GM21528 (cell line): ENCODE results near the gene RCAN2.
"Not testable (repeated sequence)": the region's sequence is repeated elsewhere in the genome, so short reads cannot be mapped to it uniquely, and the experiment has no call there.

Experiments used
- ATAC-seq: cut with Tn5 transposase; IDR thresholded peaks from one replicate; pipeline ENCODE4 v1.9.1; 2021; ENCODE audit warnings: mild to moderate bottlenecking, moderate library complexity; ENCODE audit not compliant: unreplicated experiment, low FRiP score

Gene RCAN2

DNA sequence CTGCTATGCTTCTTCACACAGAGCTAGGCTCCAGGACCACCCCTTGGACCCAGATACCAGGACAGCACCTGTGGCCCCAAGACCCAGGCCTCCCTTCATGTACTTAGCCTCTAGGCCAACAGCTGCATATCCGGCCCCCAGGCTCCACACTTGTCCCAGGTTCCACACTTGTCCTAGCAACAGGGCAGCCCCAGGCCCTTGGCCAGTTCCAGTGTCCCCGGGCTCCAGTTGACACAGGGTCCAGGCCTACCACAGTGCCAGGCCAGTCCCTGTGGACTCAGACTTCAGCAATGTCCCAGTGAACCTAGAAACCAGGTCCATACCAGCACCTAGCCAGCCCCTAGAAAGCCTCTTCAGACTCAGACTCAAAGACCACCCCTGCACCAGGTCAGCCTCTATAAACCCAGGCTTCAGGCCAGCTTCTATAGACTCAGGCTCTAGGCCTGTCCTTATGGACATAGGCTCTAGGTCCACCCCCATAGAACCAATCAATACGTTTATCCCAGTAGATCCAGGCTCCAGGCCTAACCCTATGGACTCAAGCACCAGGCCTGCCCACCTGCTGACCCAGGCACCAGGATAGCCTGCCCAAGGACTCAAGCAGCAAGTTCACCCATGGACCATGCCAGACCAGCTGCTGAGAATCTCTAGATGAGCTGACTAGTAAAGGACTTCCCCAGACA, 46.3 kb downstream of the RCAN2 start:
- ATAC-seq: no peak

DNA sequence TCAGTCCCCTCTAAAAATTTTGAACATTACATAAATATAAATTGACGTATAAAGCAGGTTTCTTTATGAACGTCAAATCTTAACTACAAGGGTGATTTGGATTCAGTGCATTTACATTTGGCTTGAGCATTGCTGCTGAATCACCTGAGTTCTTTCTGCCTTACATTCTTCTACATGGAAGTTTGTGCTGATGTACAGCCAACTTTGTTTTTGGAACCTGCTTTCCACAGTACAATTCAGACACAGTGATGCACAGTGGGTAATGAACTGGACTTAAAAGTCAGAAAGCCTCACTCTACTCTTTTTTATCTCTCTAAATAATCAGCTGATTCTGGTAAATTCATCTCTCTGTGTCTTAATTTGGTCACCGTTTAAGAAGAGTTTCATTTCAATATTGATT, 47.6 kb downstream of the RCAN2 start:
- ATAC-seq: no peak

DNA sequence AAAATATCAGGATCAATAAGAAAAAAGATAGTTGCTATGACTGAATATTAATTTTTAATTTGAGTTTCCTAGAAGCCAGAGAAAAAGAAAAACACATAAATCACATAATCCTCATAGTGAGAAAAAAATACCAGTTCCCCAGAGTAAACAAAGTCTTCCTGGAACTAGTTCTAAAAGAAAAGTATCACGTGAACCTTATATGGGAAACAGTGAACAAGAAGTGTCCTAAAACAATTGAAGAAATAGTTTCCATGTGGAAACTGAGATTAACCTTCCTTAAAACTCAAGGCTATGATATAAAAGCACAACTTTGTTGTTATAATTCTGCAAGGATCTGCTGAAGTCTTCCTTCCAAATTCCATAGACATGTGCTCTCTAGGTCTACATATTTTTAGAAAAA, 50.6 kb downstream of the RCAN2 start:
- no peak for ATAC-seq

DNA sequence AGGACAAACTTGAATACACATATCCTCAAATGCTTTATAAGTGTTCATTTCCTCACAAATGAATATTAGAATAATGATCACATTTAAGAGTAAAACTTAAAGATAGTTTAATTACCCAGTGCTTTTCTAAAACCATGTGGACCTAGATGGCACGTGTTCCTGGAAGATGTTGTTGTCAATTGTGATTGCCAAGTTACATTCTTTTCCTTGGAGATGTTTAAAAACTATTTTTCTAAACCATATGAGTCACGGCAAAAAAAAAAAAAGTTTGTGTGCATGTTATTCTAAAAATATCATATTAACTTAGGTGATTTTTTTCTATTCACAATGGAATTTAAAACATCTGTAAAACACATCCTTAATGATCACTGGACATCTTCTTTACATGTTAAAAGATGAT, 51.1 kb downstream of the RCAN2 start:
- ATAC-seq: no peak

DNA sequence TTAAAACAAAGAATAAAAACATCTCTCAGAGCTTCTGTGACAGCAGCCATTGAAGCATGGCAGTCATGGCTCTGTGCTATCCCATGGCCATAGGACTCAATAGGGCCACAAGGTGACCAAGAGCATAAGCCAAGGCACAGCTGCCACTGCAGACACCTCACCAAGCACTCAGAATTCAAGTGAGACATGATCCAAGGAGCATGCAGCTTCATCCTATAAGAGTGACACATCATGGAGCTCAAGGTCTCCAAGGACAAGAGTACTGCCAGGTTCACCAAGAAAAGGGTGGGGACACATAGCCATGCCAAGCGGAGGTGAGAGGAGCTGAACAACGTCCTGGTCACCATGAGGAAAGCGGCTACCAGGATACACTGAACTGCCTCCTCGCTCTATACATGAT, 53.0 kb downstream of the RCAN2 start:
- no peak for ATAC-seq

DNA sequence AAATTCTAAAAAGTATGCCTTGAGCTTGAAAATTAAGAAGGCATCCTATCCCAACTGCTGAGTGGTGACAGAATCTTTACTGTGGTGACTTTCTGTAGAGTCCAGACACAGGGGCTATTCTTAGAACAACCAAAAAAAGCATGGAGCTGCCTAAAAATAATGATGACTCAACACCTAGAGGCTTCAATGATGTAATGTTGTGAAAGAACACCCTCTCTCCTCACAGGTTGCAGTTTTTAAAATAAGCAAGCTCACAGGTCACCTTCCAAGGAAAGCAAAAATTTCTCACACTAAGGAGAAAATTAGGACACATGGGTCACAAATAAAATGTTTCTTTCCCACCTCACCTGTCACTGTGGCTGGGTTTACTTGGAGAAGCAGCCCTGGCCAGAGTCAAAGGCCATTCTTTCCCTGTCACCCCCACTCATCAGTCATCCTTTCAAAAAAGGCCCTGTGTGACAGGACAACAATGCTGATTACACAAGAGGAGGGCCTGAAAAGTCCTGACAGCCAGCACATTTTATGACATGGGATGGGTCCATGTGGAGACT, 53.5 kb downstream of the RCAN2 start:
- no peak for ATAC-seq

DNA sequence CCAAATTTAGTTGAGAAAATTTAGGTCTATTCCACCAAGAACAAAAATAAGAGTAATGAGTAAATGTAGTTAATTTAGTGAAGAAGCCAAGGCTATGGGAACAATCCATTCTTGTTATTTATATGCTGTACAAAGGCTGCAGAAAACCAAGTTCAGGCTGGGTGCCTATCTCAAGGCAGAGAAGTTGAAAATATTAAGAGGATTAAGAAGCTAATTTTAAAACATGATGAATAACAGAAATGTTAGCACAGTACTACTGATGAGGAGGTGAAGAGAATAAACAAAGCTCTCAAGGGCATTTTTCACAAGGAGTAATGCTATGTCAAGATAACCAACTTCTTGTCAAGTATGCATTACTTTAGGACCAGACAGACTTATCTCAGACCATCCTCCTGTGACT, 68.6 kb downstream of the RCAN2 start:
- ATAC-seq: no peak

DNA sequence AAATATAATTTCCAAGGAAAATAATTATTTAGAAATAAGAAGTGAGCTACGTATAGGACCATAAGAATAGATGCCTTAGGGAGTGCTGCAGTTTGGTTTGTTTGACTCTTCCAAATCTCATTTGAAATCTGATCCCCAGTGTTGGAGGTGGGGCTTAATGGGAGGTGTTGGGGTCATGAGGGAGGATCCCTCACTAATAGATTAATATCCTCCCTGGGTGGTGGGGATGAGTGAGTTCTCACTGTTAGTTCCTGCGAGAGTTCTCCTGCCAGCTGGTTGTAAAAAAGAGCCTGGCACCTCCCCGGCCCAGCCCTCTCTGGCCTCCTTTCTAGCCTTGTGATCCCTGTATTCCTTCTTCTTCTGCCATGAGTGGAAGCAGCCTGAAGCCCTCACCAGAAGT, 69.3 kb downstream of the RCAN2 start:
- no peak for ATAC-seq

DNA sequence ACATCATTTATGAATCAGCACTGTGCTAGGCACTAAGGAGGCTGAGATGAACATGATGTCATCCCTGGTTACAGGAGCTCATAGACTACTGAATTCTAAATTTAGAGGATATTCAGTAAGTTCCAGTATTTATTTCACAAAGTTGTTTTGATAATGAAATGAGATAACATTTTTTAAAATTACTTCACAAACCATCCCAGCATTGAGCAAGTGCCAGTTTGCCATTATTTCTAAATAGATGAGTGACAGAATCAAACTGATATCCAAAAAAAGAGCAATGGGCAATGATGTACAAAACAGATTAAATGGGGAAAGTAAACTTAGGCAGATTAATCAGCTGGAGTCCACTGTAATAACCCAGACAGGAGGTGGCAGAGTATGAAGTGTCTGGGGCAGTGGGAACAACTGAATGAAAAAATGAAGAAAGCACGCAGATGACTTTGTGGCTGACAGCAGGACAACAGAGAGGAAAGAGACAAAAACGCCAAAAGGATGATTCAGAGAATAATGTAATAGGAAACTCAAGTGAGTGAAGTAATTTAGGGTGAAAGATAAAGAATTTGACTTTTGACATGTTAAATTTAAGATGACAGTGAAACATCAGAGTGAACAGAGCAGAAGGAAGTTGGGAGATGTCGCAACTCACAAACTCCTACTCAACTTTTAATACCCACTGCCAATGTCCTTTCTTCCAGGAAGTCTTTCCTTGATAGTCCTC, 70.2 kb downstream of the RCAN2 start:
- ATAC-seq: no peak

DNA sequence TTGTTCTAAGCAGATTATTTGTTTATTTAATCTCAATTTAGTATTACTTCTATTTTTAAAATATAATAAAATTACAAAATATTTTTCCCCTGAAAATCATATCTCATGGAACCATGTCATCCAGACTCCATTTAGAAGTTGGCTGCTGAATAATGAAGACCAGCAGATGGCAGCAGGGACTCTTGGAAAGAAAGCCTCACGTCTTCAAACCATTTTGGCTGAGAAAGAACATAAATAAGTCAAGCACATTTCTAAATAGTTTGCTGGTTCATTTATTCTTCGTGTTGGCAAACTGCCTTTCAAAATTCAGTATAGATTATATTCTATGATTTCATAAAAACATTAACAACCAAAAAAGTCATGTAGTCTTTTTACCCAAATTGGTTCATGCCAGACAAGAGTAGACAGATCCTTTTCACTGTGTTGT, 71.7 kb downstream of the RCAN2 start:
- ATAC-seq: no peak

DNA sequence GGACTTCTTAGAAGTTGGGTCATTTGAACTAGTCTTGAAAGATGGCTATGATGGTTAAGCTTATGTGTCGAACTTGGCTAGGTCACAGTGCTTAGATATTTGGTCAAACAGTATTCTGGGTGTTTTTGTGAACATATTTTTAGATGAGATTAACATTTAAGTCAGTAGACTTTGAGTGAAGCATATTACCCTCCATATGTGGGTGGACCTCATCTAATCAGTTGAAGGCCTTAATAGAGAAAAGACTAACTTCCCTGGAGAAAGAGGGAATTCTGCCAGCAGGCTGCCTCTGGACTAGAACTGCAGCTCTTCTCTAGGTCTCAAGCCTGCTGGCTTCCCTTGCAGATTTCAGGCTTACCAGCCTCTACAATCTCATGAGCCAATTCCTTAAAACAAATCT, 76.9 kb downstream of the RCAN2 start:
- ATAC-seq: no peak

DNA sequence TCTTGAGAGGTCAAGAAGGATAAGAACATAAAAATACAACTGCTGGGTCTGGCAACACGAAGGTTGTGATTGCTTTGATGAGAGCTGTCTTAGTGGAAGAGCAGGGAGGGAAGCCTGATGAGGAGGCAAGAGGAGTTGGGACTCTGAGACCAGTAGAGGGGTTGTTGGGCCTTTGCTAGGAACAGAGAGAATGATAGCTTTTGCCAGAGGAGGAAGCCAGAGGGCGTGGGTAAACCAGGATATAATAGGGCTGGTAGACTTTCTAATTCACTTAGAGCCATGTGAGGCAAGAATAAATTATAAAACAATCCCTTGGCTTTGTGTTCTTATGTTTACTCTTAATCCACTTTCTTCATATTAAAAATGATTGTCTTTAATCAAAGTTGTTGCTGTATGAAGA, 78.6 kb downstream of the RCAN2 start:
- ATAC-seq: no peak

DNA sequence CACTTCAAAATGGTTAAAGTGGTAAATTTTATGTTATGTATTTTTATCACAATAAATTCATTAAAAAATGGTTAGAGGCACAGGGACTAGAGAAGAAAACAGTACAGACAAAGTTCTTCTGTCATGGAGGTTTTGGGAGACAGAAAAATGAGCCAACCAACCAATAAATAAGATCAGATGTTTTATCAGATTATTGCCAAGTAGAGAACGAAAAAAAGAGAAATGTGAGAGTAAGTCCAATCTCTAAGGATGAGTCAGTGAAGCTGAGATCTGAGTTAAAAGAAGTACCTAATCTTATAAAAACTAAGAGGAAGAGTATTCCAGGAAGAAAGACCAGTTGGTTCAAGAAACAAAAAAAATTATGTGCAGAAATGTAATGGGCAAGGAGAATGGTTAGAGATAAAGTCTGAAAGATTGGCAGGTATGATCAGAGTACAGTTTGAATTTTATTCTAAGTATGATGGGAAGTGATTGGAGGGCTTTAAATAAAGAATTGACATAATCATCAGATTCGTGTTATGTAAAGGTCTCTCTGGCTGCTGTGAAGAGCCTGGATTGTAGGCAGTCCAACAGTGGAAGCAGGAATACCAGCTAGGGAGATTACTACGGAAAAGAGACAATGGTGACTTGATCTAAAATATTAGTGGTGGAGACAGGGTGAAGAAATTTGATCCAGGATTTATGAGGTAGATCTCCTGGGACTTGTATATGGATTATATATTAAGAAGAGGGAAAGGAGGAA, 79.6 kb downstream of the RCAN2 start:
- ATAC-seq: no peak

DNA sequence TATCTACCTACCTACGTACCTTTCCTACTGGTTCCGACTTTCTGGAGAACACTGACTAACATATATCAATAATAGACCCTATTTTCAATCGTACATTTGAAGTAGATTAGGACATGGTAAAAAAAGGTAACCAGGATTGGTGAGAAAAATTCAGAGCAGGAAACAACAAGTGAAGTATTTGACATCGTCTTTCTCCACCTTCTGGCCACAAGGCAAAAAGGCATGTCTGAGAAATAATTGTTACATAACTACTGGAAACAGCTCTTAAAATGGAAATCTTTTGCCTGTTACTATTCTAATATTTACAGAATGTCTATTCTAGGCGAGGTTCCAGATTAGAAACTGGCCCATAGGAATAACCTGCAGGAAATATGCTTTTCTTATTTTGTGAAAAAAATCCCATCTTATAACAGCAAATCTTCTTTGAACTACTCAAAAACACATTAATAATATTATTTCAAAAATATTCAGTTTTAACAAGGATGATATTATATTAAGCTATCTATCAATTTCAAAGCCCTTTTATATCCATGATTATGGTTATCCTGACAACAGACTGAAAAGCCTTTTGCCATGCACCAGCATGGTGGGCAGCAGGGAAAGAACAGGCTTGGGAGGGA, 80.8 kb downstream of the RCAN2 start:
- ATAC-seq: no peak

DNA sequence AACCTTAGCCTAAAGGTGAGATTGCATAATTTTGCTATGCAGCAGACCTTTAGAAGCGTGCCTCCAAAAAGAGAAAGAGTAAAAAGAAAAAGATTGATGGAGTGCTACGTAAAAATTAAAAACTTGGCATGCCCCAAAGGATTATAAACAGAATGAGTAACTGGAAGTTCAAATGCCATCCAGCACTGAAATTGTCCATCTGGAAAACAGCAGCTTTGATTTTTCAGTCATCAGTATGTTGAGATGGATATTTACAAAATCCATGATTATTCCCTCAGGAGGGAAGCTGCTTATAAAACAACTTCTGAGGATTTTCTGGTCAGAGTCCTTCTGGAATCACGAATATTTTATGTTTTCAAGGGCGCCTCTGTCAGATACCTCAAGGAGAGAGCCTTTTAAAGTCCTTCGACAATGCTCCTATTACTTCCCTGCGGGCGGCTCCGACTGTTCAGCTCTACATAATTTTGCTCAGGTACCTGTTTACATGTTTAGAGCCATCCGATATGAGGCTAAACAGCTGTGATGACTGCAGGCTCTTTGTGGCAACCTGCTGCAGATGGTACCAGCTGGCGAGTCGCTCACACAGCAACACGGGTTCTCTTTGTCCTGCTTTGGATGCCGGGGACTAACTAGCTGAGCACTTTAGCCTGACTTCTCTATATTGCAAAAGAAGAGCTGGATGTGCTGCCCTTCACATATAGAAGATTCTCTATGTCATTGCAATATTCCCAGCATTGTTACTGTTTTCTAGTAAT, 83.3 kb downstream of the RCAN2 start:
- ATAC-seq: no peak

DNA sequence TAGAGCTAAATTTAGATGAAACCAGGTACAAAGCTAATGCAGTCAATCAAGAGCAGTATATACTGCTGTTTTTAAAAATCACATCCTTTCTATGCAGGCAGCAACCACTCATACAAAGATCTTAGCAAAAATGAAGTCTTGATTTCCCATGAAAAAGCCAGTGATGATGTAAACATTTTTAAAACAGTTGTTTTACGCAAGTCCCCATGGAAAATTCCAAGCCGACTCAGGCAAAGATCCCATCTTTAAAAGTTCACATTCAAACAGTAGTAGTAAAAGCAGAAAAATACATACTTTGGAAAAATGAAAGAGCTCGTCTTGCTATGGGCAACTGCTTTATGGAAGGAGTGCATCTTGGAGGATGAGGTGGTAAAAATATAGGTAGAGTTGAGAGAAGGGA, 84.0 kb downstream of the RCAN2 start:
- ATAC-seq: no peak

DNA sequence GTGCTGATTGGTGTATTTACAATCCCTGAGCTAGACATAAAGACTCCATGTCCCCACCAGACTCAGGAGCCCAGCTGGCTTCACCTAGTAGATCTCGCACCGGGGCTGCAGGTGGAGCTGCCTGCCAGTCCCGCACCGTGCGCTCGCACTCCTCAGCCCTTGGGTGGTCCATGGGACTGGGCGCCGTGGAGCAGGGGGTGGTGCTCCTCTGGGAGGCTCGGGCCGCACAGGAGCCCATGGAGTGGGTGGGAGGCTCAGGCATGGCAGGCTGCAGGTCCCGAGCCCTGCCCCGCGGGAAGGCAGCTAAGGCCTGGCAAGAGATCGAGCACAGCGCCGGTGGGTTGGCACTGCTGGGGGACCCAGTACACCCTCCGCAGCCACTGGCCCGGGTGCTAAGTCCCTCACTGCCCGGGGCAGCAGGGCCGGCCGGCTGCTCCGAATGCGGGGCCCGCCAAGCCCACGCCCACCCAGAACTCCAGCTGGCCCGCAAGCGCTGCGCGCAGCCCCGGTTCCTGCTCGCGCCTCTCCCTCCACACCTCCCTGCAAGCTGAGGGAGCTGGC, 85.5 kb downstream of the RCAN2 start:
- not testable (repeated sequence) for ATAC-seq

DNA sequence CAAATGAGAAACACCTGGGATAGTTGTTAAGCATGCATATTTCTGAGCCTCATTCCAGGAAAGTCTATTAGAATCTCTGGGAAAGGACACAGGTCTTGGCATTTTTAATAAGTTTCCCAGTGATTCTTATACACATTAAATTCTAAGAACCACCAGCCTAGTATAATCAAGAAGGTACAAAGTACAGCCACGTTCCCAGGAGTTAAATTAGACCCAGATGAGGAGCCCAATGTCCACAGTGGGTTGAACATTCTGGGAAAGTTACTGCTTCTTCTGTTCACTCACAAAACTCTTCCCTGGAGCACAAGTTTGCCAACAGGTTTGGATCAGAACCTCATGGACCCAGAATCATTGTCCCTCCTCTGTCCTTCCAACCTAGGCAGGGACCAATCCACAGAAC, 90.4 kb downstream of the RCAN2 start:
- ATAC-seq: no peak

DNA sequence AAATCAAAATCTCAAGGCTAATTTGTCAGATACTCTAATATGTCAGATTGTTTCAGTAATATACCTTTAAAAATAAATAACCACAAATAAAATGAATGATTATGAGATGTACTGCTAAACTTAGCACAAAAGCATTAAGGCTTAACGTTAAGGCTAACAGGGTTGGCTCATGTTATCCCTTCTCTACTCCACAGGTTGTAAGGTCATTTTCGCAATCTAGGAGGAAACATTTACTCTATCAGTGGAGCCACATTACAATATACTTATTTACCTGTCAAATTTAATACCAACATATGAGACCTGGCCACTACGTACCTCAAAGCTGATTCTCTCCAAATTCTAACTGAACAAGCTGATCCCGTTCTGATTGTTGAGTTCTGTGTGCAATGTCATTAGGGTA, 95.7 kb downstream of the RCAN2 start:
- ATAC-seq: no peak

DNA sequence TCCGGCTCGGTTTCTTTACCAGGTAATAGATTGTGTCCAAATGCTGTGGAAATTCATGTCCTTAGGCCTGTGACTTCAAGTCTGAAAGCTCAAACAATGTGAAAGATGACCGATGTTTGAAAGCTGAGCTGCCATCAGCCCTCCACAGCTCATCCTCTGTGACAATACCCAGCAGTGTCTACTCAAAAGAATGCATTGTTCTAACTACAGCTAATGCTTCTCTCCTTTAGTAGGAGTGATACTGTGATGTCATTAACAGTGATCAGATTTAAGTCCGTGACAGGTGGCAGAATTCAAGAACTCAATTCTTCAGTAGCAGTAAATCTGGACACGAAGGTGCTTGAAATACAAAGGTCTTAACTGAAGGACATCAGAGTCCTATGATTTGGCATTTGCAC, 97.3 kb downstream of the RCAN2 start:
- ATAC-seq: no peak
